Measurements from ENCODE around the gene RPL36.

DNA sequence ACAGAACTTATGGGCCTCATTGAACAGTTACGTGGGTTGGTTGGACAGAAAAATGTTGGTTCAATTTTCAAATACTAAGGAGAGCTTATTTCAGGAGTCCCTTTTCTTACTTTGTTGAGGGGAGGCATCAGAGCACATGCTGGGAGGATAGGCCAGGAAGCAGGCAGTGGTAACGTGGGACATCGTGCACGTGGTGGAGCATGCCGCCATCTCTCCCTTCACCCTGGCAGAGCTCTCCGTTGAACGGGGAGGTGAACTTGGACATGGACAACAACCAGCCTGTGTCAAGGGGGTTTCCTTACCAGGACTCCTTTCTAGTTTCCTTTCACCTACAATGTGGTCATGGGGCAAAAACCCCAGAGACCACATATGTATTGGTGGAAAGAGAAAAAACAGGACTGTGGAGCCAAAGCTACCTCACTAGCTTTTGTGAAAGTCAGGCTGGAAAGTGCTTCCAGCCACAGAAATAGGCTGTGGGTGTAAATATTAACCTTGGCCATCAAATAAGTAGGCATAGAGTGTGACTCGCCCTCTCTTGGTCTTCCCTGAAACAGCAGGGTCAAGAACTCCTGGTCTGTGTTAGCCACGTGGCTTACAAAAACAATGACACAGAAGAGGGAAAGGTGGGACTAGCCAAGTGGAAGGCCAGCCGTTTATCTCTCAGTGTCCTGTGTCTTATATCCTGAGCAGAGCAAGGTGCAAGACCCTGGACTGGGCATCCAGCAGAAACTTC is 24.1 kb upstream of the RPL36 start:
- TF ChIP-seq, protein P1, sequence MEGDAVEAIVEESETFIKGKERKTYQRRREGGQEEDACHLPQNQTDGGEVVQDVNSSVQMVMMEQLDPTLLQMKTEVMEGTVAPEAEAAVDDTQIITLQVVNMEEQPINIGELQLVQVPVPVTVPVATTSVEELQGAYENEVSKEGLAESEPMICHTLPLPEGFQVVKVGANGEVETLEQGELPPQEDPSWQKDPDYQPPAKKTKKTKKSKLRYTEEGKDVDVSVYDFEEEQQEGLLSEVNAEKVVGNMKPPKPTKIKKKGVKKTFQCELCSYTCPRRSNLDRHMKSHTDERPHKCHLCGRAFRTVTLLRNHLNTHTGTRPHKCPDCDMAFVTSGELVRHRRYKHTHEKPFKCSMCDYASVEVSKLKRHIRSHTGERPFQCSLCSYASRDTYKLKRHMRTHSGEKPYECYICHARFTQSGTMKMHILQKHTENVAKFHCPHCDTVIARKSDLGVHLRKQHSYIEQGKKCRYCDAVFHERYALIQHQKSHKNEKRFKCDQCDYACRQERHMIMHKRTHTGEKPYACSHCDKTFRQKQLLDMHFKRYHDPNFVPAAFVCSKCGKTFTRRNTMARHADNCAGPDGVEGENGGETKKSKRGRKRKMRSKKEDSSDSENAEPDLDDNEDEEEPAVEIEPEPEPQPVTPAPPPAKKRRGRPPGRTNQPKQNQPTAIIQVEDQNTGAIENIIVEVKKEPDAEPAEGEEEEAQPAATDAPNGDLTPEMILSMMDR (conservative IDR thresholded peaks at IDR 0.05) = no peak
- TF ChIP-seq EZH2 (IDR thresholded peaks at IDR 0.05; ENCODE audit: low read depth) = no peak
